8988T (cell line): Measurements from ENCODE around the gene NOTO.

Experiments used
- DNase-seq: peaks from one replicate; pipeline ENCODE4 v3.0.0; 2011

NOTO gene

DNA sequence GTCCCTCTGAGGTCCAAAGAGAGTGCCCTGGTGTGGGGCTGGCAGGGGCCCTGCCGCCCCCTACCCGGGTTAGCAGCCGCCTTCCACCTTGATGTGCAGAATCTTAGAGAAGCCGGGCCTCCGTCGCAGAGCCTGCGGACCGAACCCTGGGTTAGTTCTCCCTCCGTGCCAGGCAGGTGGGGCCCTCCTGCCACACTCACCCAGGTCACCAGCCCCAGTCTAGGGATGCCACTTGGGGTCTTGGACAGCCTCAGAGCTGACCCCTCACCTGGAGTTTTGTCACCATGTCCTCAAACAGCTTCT, 56.5 kb downstream of the NOTO start:
- no peak for DNase-seq

DNA sequence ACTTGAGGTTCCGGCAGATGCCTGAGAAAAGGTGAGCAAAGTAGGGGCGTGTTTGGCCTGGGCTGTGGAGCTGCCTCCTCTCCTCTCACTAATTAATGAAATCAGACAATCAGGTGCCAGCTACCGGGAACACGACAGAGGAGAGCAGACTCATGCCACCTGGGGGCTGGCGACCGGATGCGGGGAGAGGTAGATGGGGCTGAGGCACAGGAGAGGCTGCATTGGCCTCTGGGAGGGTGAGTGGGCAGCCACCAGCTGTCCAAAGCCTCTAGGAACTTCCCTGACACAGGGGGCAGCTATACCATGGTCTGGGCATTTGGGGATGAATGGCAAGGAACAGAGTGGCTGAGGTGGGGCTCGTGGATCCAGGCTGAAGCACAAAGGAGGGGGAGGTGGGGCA, 56.9 kb downstream of the NOTO start:
- no peak for DNase-seq

DNA sequence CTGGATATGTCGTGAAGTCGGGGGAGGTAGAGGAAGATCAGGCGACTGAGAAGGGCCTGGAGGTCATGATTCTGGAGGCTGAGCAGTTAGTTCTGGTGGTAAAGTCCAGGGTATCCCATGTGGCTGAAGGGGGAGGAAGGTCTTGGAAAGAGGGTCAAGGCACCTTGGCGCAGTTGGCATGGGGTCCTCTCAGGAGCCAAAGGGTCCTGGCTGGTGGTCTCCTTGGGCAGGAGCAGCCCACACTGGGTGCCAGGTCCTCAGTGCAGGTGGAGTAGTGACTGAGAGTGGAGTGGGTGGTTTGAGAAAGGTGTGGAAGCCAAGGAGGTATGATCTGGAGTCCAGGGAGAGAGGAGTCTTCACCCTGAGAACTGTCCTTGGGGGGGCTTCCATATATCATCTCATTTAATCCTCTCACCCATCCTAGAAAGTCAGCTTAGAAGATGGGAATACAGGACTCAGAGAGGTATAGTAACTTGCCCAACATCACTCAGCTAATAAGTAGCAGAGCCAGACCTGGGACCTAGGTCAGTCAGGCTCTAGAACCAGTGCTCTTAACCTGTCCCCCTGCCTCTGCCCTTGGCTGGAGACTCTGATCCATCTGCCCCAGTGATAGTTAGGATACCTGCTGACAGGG, 57.4 kb downstream of the NOTO start:
- no peak for DNase-seq

DNA sequence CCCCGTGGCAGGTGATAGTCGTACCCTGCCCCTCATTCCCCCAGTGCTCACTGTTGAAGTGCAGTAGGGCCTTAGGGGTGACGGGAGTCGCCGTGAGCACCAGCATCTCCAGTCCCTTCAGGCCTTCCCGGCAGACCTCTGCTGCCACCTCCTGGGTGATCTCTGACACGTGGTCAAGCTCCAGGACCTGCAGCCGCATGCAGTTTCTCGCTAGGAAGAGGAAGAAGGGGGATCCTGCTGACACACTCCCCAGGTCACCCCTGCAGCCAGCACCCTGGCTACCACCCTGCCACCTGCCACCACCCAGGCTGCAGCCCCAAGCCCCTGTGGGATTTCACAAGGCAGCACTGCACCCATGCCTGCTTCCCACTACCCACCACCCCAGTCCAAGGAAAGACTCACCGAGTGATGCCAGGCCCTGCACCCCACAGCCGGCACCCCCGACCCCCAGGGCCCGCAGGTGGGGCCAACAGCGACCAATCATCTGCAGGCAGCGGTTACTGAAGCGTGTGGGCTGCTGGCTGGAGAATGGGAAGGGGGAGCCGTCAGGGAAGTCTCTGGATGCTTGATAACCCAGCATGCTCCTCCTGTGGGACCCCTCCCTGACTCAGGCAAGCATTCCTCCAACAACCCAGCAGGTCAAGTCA, 58.1 kb downstream of the NOTO start:
- DNase-seq: peak; percentile 95
